HepG2 (cell line): ENCODE measurements around the gene MIPEP. TPM values are rescaled to one million over a fixed set of nuclear protein-coding genes. Genes with fewer than 3 reads are reported as not detected.

Experiments used
- ATAC-seq: fragments of 200-7000 bp; cut with Tn5 transposase; 3 replicates; pipeline ENCODE4 v1.9.1; 2020; ENCODE audit warnings: mild to moderate bottlenecking, moderate library complexity
- BruUV-seq: library from RNA; stranded (reverse); fragments of 400-500 nt; replicated peaks from 2 replicates; lab custom pipeline; 2021; lab: Mats Ljungman, UMichigan
- CTCF ChIA-PET: fragments of 300-600 bp; formaldehyde crosslinking; extraction: SDS; loops from one replicate; lab custom pipeline; 2021; ENCODE audit warnings: low total read pairs, inconsistent platforms, low intra/inter-chr PET ratio; lab: Yijun Ruan, JAX
- POLR2A ChIA-PET: fragments of 350-600 bp; sonication (Branson Sonifier 250); formaldehyde crosslinking; loops from one replicate; lab custom pipeline; 2020; ENCODE audit warnings: antibody characterized with exemption, inconsistent platforms; lab: Yijun Ruan, JAX
- DNase-seq: peaks from one replicate; pipeline ENCODE4 v3.0.0-alpha.2; 2015; ENCODE audit warnings: low spot score
- FAIRE-seq: peaks from 3 replicates; lab custom pipeline; 2011; peaks lifted over from hg19 to GRCh38; lab: Jason Lieb, UNC
- H2AFZ ChIP-seq: one replicate; pipeline ENCODE4 v1.6.1; 2011; ENCODE audit warnings: low read length, inconsistent platforms
- H3K27ac ChIP-seq: fragments of 300-600 bp; 3 replicates; pipeline ENCODE4 v1.8.0; 2011; ENCODE audit warnings: mixed run types, mild to moderate bottlenecking, mixed read lengths, low read length, inconsistent platforms; ENCODE audit not compliant: insufficient read depth; ENCODE audit errors: extremely low read length
- H3K27me3 ChIP-seq, 2 experiments: fragments of 200-600 bp in 1 of 2; 2 replicates in 1 of 2; 3 replicates in 1 of 2; pipeline versions ENCODE4 v1.6.0 to v1.8.0; 2011; ENCODE audit warnings: low read length in 2 of 2, mild to moderate bottlenecking in 2 of 2, moderate library complexity in 2 of 2, inconsistent platforms in 1 of 2; ENCODE audit not compliant: insufficient read depth in 2 of 2, control insufficient read depth in 1 of 2
- H3K36me3 ChIP-seq, 2 experiments: fragments of 200-600 bp in 1 of 2; replicated peaks in 1 of 2; 2 replicates in 1 of 2; 3 replicates in 1 of 2; pipeline versions ENCODE4 v1.5.1 to v1.8.0; 2011; ENCODE audit warnings: low read length in 2 of 2, inconsistent platforms in 1 of 2; ENCODE audit not compliant: insufficient read depth in 2 of 2, control insufficient read depth in 1 of 2
- H3K4me1 ChIP-seq: 2 replicates; pipeline ENCODE4 v1.5.1; 2012; ENCODE audit warnings: low read length, inconsistent platforms; ENCODE audit not compliant: insufficient read depth
- H3K4me2 ChIP-seq: 2 replicates; pipeline ENCODE4 v1.6.0; 2011; ENCODE audit warnings: low read depth, low read length, inconsistent platforms
- H3K4me3 ChIP-seq, 3 experiments: fragments of 200-600 bp in 1 of 3; sonication (generic), shearing (Covaris generic) in 1 of 3; replicated peaks in 1 of 3; 2 replicates each; pipeline ENCODE4 v1.5.1; 2011 to 2016; ENCODE audit warnings: low read length in 3 of 3, inconsistent platforms in 2 of 3, low read depth in 2 of 3, mild to moderate bottlenecking in 2 of 3, control low read depth in 1 of 3, mixed read lengths in 1 of 3; ENCODE audit not compliant: insufficient read depth in 1 of 3
- H3K79me2 ChIP-seq: one replicate; pipeline ENCODE4 v1.6.1; 2011; ENCODE audit warnings: low read length, inconsistent platforms; ENCODE audit not compliant: insufficient read depth
- H3K9ac ChIP-seq: 2 replicates; pipeline ENCODE4 v1.6.0; 2011; ENCODE audit warnings: mild to moderate bottlenecking, low read depth, low read length, inconsistent platforms; ENCODE audit not compliant: insufficient read depth
- H3K9me3 ChIP-seq: 2 replicates; pipeline ENCODE4 v1.5.1; 2012; ENCODE audit warnings: mild to moderate bottlenecking, low read length
- H4K20me1 ChIP-seq: 2 replicates; pipeline ENCODE4 v1.6.0; 2011; ENCODE audit warnings: inconsistent platforms, mild to moderate bottlenecking, low read length, moderate library complexity; ENCODE audit not compliant: insufficient read depth
- AKAP8 ChIP-seq: sonication (generic); formaldehyde crosslinking; IDR thresholded peaks from 2 replicates; pipeline ENCODE4 v1.5.1; 2020; ENCODE audit warnings: mild to moderate bottlenecking, missing genetic modification reagents
- BHLHE40 ChIP-seq: IDR thresholded peaks from 2 replicates; pipeline ENCODE4 v1.6.1; 2011; ENCODE audit warnings: low read length, improper control_type of control experiment
- BRD4 ChIP-seq: sonication (generic); formaldehyde crosslinking; IDR thresholded peaks from 2 replicates; pipeline ENCODE4 v1.4.0; 2020; ENCODE audit warnings: missing genetic modification reagents
- RBM39 ChIP-seq: fragments of 200-400 bp; formaldehyde crosslinking; IDR thresholded peaks from one replicate; pipeline ENCODE4 v1.6.1; 2018; ENCODE audit warnings: antibody characterized with exemption, mild to moderate bottlenecking, low read depth, low read length; ENCODE audit not compliant: poor library complexity, severe bottlenecking
- SIX1 ChIP-seq: sonication (generic); formaldehyde crosslinking; IDR thresholded peaks from 2 replicates; pipeline ENCODE4 v1.4.0; 2020; ENCODE audit warnings: missing genetic modification reagents, borderline replicate concordance
- ZNF317 ChIP-seq: sonication (generic); formaldehyde crosslinking; IDR thresholded peaks from 2 replicates; pipeline ENCODE4 v1.5.0; 2020; ENCODE audit warnings: mild to moderate bottlenecking, missing genetic modification reagents
- ZNF329 ChIP-seq: sonication (generic); formaldehyde crosslinking; IDR thresholded peaks from 2 replicates; pipeline ENCODE4 v1.9.0; 2021; ENCODE audit warnings: low read depth, mild to moderate bottlenecking, missing genetic modification reagents
- ZNF333 ChIP-seq: sonication (generic); formaldehyde crosslinking; IDR thresholded peaks from 2 replicates; pipeline ENCODE4 v1.4.0; 2020; ENCODE audit warnings: mild to moderate bottlenecking, missing genetic modification reagents, borderline replicate concordance
- WGBS: methylation state at CpG from one replicate; pipeline ENCODE4 v1.1.6; 2017; ENCODE audit warnings: low lambda C conversion rate; 5-methylcytosine and 5-hydroxymethylcytosine counted together
- in situ Hi-C: cut with HindIII; loops from 2 replicates; pipeline ENCODE4 v1.10.0; 2017; ENCODE audit warnings: low pct_unique_long_range_greater_than_20kb; ENCODE audit not compliant: extremely low pct_ligation_motif_present
- intact Hi-C: fragments of 100-400 bp; cut with micrococcal nuclease; formaldehyde crosslinking; loops from one replicate; pipeline ENCODE4 v1.10.0; 2022; ENCODE audit not compliant: unreplicated experiment
- polyA plus RNA-seq, 8 experiments: library from polyadenylated mRNA; depleted of rRNA in 3 of 8; stranded (reverse) in 7 of 8; unstranded in 1 of 8; fragments of >200 nt; fragmentation: Illumina TruSeq in 4 of 8; extraction: Trizol in 4 of 8; gene quantifications; 2 replicates each; pipeline versions ENCODE4 v1.2.1 to v1.2.3, GENCODE V29; 2011 to 2016; ENCODE audit warnings: low read depth in 4 of 8, missing spikeins in 1 of 8, mixed read lengths in 1 of 8; ENCODE audit not compliant: insufficient read depth in 1 of 8
- total RNA-seq, 5 experiments: library from RNA; depleted of rRNA; stranded (reverse); fragments of >200 nt; fragmentation: Illumina TruSeq; extraction: Trizol; gene quantifications; 2 replicates each; pipeline ENCODE4 v1.2.3, GENCODE V29; 2016; ENCODE audit warnings: low read depth in 1 of 5
- TF ChIP-seq, protein P1 (sequence below): sonication (generic); formaldehyde crosslinking; IDR thresholded peaks from 2 replicates; pipeline ENCODE4 v1.4.0; 2020; ENCODE audit warnings: mild to moderate bottlenecking, missing genetic modification reagents
- TF ChIP-seq, protein P2 (sequence below): sonication (generic); formaldehyde crosslinking; IDR thresholded peaks from 2 replicates; pipeline ENCODE4 v1.8.0; 2022; ENCODE audit warnings: missing genetic modification reagents, mild to moderate bottlenecking, borderline replicate concordance
- TF ChIP-seq, protein P3 (sequence below): sonication (generic); formaldehyde crosslinking; IDR thresholded peaks from 2 replicates; pipeline ENCODE4 v1.5.1; 2020; ENCODE audit warnings: missing genetic modification reagents, mild to moderate bottlenecking, borderline replicate concordance
- TF ChIP-seq, protein P4 (sequence below): fragments of 450-650 bp; IDR thresholded peaks from 2 replicates; pipeline ENCODE4 v1.6.1; 2016
- TF ChIP-seq, protein P5 (sequence below): IDR thresholded peaks from 2 replicates; pipeline ENCODE4 v1.6.1; 2012; ENCODE audit warnings: inconsistent platforms

MIPEP gene
- total and polyA plus RNA-seq, 2 of the 13 experiments (the other 11 are each of a cell fraction or from before 2014, with no cell fraction given): 9.3 to 24.1 TPM

DNA sequence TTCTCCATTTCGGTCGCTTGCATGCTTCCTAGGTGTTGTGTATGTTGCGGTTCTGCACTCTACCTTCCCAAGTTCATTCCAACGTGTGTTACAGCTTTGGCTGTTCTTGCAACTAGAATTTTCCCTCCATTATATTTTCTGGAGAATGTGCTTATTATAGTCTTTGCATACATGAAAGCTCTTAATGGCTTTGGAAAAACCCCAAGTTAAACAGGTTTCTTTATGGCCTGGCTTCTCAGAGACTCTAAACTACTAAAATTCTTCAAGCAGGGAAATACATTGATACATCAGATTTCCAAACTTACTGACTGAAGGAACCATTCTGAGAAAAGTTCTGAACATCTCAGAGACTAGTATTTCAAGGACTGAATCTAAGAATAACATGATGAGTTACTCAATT is 11.9 kb downstream of the MIPEP start:
- TF ChIP-seq RBM39 (no peak), ZNF317 (CRISPR knock-in tag) (no peak), BRD4 (CRISPR knock-in tag) (no peak), ZNF333 (CRISPR knock-in tag) (no peak), ZNF329 (CRISPR knock-in tag) (no peak), SIX1 (CRISPR knock-in tag) (no peak), AKAP8 (CRISPR knock-in tag) (no peak), BHLHE40 (no peak)
- TF ChIP-seq, protein P1, sequence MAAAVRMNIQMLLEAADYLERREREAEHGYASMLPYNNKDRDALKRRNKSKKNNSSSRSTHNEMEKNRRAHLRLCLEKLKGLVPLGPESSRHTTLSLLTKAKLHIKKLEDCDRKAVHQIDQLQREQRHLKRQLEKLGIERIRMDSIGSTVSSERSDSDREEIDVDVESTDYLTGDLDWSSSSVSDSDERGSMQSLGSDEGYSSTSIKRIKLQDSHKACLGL (CRISPR knock-in tag): no peak
- TF ChIP-seq, protein P2, sequence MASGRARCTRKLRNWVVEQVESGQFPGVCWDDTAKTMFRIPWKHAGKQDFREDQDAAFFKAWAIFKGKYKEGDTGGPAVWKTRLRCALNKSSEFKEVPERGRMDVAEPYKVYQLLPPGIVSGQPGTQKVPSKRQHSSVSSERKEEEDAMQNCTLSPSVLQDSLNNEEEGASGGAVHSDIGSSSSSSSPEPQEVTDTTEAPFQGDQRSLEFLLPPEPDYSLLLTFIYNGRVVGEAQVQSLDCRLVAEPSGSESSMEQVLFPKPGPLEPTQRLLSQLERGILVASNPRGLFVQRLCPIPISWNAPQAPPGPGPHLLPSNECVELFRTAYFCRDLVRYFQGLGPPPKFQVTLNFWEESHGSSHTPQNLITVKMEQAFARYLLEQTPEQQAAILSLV: no peak
- TF ChIP-seq, protein P3, sequence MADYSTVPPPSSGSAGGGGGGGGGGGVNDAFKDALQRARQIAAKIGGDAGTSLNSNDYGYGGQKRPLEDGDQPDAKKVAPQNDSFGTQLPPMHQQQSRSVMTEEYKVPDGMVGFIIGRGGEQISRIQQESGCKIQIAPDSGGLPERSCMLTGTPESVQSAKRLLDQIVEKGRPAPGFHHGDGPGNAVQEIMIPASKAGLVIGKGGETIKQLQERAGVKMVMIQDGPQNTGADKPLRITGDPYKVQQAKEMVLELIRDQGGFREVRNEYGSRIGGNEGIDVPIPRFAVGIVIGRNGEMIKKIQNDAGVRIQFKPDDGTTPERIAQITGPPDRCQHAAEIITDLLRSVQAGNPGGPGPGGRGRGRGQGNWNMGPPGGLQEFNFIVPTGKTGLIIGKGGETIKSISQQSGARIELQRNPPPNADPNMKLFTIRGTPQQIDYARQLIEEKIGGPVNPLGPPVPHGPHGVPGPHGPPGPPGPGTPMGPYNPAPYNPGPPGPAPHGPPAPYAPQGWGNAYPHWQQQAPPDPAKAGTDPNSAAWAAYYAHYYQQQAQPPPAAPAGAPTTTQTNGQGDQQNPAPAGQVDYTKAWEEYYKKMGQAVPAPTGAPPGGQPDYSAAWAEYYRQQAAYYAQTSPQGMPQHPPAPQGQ (CRISPR knock-in tag): no peak
- TF ChIP-seq, protein P4, sequence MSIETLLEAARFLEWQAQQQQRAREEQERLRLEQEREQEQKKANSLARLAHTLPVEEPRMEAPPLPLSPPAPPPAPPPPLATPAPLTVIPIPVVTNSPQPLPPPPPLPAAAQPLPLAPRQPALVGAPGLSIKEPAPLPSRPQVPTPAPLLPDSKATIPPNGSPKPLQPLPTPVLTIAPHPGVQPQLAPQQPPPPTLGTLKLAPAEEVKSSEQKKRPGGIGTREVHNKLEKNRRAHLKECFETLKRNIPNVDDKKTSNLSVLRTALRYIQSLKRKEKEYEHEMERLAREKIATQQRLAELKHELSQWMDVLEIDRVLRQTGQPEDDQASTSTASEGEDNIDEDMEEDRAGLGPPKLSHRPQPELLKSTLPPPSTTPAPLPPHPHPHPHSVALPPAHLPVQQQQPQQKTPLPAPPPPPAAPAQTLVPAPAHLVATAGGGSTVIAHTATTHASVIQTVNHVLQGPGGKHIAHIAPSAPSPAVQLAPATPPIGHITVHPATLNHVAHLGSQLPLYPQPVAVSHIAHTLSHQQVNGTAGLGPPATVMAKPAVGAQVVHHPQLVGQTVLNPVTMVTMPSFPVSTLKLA: no peak
- TF ChIP-seq, protein P5, sequence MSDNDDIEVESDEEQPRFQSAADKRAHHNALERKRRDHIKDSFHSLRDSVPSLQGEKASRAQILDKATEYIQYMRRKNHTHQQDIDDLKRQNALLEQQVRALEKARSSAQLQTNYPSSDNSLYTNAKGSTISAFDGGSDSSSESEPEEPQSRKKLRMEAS: no peak
- TF ChIP-seq, all 625 proteins: peak for 0
- WGBS: 95% methylated on average over 4 of the region's 4 CpGs
- Histone ChIP-seq H3K79me2 (no peaks in the 10 kb centered on the region), H4K20me1 (no peaks in the 10 kb centered on the region), H3K4me3 (no peak overlapping the region), H3K27me3 (no peaks in the 10 kb centered on the region), H3K9ac (no peak overlapping the region), H3K4me2 (no peak overlapping the region), H2AFZ (no peak overlapping the region), H3K36me3 (peaks cover 0 to 2% of the 10 kb centered on the region in 2 experiments; a peak in 1 of 5 replicates), H3K4me1 (peaks cover 6% of the 10 kb centered on the region), H3K27ac (no peak overlapping the region), H3K9me3 (no peaks in the 10 kb centered on the region)
- ATAC-seq: no peak
- in situ Hi-C loops: loop anchor here (10.0 to 25.0 kb wide), 2 partner anchors 290 to 412 kb away; no protein-coding TSS in a partner anchor
- no peak for DNase-seq
- FAIRE-seq: no peak
- no TSS peak for BruUV-seq
- intact Hi-C loops: loop anchor here (2.0 kb wide), 1 partner anchor 22 kb away; no protein-coding TSS in a partner anchor
- ChIA-PET POLR2A (no interaction called here), CTCF (interaction anchor here (1.7 kb wide), 1 partner anchor 13 kb away, joined by 10 read pairs; the partner anchor contains the start of gene MIPEP)
